Right atrium auricular region (tissue), 2 donors: Measurements from ENCODE around the gene GSDMA. TPM values are rescaled to one million over a fixed set of nuclear protein-coding genes. Genes with fewer than 3 reads are reported as not detected.

Experiments used
- DNase-seq: peaks from one replicate; pipeline ENCODE4 v3.0.0-alpha.2; 2019; ENCODE audit warnings: low spot score
- H3K27ac ChIP-seq, 2 donors: fragments of 200-600 bp; sonication (generic); 1 replicate in 1 of 2; 2 replicates in 1 of 2; pipeline ENCODE4 v1.5.1; 2016 to 2019
- H3K27me3 ChIP-seq, 2 donors: fragments of 200-600 bp; sonication (generic); one replicate each; pipeline versions ENCODE4 v1.5.1 to v1.6.0; 2017 to 2019
- H3K36me3 ChIP-seq: fragments of 200-600 bp; sonication (generic); one replicate; pipeline ENCODE4 v1.5.1; 2016
- H3K4me1 ChIP-seq, 2 donors: fragments of 200-600 bp; sonication (generic); one replicate each; pipeline versions ENCODE4 v1.5.1 to v1.6.0; 2017 to 2019
- H3K4me3 ChIP-seq, 2 donors: fragments of 200-600 bp; sonication (generic); 1 replicate in 1 of 2; 2 replicates in 1 of 2; pipeline ENCODE4 v1.5.1; 2017 to 2019; ENCODE audit warnings: mild to moderate bottlenecking in 1 of 2, moderate library complexity in 1 of 2
- H3K9me3 ChIP-seq, 2 donors: fragments of 200-600 bp; sonication (generic); one replicate each; pipeline ENCODE4 v1.5.1; 2019
- total RNA-seq, 2 donors: library from RNA; depleted of rRNA; stranded (reverse); fragments of >200 nt; gene quantifications; one replicate each; pipeline ENCODE4 v1.1.0, GENCODE V29; 2016
- TF ChIP-seq, protein P1 (sequence below), 2 donors: fragments of 200-600 bp; sonication (generic); IDR thresholded peaks; one replicate each; pipeline ENCODE4 v1.5.1; 2019; ENCODE audit warnings: antibody characterized with exemption in 2 of 2

GSDMA gene
- total RNA-seq, 2 donors from 2014 or later, result 0.75 TPM; not detected in 1

DNA sequence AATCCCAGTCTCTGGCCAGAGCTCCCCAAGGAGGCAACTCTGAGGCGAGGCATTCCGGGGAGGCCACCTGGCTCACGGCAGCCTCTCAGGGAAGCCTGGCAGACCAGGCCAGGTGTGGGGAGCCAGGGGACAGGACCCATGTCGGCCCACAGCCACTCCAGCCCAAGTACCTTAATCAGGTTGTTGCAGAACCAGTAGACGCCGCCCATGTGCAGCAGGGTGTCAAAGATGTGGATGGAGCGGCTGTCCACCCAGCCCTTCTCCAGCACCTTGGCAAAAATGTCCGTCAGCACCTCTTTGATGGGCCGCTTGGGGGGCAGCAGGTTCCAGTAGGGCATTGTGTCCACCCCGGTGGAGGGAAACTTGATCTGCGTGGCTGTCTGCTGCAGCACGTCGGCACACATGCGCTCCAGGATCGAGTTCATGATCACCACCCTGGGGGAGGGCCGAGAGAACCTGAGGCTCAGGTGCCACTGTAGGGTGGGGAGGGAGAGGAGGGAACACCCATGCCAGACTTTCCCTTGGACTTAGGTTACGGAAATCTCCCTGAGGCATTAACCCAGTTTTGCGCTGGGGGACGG is 60.2 kb downstream of the GSDMA start:
- Histone ChIP-seq H3K36me3 (peaks cover 69% of the 10 kb centered on the region), H3K27me3 (no peaks in the 10 kb centered on the region), H3K4me3 (no peak overlapping the region), H3K9me3 (no peaks in the 10 kb centered on the region), H3K4me1 (peaks cover 0 to 39% of the 10 kb centered on the region in 2 donors), H3K27ac (no peak overlapping the region)
- TF ChIP-seq, protein P1, sequence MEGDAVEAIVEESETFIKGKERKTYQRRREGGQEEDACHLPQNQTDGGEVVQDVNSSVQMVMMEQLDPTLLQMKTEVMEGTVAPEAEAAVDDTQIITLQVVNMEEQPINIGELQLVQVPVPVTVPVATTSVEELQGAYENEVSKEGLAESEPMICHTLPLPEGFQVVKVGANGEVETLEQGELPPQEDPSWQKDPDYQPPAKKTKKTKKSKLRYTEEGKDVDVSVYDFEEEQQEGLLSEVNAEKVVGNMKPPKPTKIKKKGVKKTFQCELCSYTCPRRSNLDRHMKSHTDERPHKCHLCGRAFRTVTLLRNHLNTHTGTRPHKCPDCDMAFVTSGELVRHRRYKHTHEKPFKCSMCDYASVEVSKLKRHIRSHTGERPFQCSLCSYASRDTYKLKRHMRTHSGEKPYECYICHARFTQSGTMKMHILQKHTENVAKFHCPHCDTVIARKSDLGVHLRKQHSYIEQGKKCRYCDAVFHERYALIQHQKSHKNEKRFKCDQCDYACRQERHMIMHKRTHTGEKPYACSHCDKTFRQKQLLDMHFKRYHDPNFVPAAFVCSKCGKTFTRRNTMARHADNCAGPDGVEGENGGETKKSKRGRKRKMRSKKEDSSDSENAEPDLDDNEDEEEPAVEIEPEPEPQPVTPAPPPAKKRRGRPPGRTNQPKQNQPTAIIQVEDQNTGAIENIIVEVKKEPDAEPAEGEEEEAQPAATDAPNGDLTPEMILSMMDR (IDR thresholded peaks at IDR 0.05), result no peak
- no peak for DNase-seq

DNA sequence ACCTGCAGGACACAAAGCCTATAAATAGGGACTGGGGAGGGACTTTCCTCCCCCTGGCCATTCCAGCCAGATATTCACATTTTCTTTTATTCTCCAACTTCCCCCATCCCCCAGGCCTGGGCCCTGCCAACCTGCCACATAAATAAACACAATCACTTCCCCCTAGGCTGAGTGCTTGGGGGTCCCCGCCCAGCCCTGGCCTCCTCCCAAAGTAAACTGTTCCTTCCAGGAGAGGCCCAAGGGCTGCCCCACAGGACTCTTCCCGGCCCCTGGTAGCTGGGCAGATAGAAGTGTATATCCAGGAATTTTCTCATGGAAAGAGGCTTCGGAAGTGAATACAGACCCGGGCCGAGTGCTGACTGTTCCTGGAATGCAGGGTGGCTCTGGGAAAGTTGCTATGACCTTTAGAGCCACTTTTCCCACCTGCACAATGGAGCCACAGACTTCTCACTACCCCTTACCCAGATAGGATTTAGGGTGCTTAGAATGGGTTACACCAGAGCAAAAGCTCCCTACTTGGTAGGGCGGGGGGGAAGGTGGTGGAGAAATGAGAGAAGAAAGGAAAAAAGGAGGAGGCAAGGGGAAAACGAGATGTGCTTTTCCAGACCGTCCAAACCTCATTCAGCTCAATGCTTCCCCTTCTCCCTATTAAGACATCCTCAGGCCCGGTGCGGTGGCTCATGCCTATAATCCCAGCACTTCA is 60.9 kb downstream of the GSDMA start:
- H3K27ac ChIP-seq, result no peak overlapping the region
- no peak for DNase-seq
- H3K4me1 ChIP-seq, result peaks cover 0 to 32% of the 10 kb centered on the region in 2 donors
- H3K9me3 ChIP-seq, result no peaks in the 10 kb centered on the region
- H3K27me3 ChIP-seq, result no peaks in the 10 kb centered on the region
- H3K4me3 ChIP-seq, result no peak overlapping the region
- TF ChIP-seq, protein P1 (IDR thresholded peaks at IDR 0.05), result no peak
- peaks cover 76% of the 10 kb centered on the region for H3K36me3 ChIP-seq

DNA sequence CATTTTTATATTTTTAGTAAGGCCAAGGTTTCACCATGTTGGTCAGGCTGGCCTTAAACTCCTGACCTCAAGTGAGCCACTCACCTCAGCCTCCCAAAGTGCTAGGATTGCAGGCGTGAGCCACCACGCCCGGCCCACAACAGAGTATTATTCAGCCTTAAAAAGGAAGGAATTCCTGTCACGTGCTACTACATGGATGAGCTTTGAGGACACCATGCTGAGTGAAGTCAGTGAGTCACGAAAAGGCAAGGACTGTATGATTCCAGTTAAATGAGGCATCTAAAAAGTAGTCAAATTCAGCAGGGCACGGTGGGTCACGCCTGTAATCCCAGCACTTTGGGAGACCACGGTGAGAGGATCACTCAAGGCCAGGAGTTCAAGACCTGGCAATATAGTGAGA is 62.1 kb downstream of the GSDMA start:
- H3K4me3 ChIP-seq, result no peak overlapping the region
- peaks cover 0 to 25% of the 10 kb centered on the region in 2 donors for H3K4me1 ChIP-seq
- H3K36me3 ChIP-seq, result peaks cover 80% of the 10 kb centered on the region
- no peaks in the 10 kb centered on the region for H3K27me3 ChIP-seq
- no peaks in the 10 kb centered on the region for H3K9me3 ChIP-seq
- TF ChIP-seq, protein P1 (IDR thresholded peaks at IDR 0.05), result no peak
- DNase-seq, result no peak
- H3K27ac ChIP-seq, result no peak overlapping the region

DNA sequence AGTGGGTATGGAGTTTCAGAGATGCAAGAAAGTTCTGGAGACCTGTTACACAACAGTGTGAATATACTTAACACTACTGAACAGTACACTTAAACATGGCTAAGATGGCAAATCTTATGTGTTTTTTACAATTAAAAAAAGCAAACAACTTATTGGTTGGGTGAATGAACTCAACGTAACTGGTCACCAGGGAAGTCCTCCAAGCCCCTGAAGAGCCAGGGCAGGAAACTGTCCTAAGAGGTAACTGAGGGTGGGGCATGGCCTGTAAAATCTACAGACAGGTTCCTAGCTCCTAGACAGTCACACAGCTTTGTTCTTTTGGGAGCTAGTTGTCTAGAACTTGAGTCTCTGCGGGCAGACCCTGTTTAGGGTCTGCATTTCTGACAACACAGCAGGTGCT is 62.8 kb downstream of the GSDMA start:
- Histone ChIP-seq H3K27ac (no peak overlapping the region), H3K4me1 (peaks cover 0 to 25% of the 10 kb centered on the region in 2 donors), H3K9me3 (no peaks in the 10 kb centered on the region), H3K4me3 (no peak overlapping the region), H3K27me3 (no peaks in the 10 kb centered on the region), H3K36me3 (peaks cover 80% of the 10 kb centered on the region)
- DNase-seq, result no peak
- TF ChIP-seq, protein P1 (IDR thresholded peaks at IDR 0.05), result no peak

DNA sequence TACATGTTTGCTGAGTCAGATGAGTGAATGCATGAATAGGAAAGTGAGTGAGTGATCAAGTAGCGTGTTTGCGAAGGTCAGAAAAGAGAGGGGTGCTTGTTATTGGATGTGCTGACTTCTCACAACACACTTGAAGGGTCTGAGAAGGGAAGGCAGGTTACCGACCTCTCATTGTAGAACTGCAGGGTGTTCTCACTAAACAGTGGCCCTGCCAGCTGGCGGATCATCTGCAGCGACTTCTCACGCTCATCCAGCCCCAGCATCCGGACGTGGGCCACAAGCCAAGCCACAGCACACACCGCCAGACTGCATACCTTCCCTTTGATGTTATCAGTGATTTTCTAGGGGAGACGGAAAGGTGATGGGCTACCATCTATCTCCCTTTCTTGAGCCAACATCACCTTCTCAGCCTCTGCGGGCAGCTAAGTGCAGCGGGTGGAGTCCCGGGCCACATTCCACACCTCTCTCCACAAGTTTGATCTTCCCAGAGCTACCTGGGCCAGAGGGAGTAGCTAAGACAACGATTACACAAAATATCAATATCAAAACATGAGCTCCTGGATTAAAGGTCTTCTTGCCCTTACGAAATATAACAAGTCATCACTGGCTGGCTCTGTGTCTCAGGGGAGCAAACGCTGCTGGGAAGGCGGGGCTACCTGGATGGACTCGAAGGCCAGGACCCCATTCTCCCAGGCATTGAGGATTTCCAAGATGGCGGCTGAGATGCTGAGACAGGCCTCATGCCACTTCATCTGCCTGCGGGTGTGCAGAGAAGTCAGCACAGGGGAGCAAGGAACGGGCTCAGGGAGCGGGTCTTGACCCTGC is 63.4 kb downstream of the GSDMA start:
- TF ChIP-seq, protein P1 (IDR thresholded peaks at IDR 0.05), result no peak
- DNase-seq, result no peak
- H3K27ac ChIP-seq, result no peak overlapping the region
- no peak overlapping the region for H3K4me3 ChIP-seq
- H3K36me3 ChIP-seq, result peaks cover 83% of the 10 kb centered on the region
- no peaks in the 10 kb centered on the region for H3K9me3 ChIP-seq
- no peaks in the 10 kb centered on the region for H3K27me3 ChIP-seq
- H3K4me1 ChIP-seq, result peaks cover 0 to 23% of the 10 kb centered on the region in 2 donors
